Liver (tissue), 3 donors: ENCODE measurements around the gene KIF21A.

Experiments used
- ATF3 ChIP-seq: IDR thresholded peaks from 2 replicates; pipeline ENCODE4 v1.6.1; 2016; ENCODE audit warnings: antibody characterized with exemption
- EGR1 ChIP-seq, 2 donors: IDR thresholded peaks; 2 replicates each; pipeline ENCODE4 v1.6.1; 2016 to 2018; ENCODE audit warnings: antibody characterized with exemption in 2 of 2, low read depth in 2 of 2
- GABPA ChIP-seq, 2 donors: IDR thresholded peaks in 1 of 2; conservative IDR thresholded peaks in 1 of 2; 2 replicates each; pipeline ENCODE4 v1.6.1; 2016; ENCODE audit warnings: antibody characterized with exemption in 2 of 2, mild to moderate bottlenecking in 1 of 2, moderate library complexity in 1 of 2
- NR2F2 ChIP-seq: IDR thresholded peaks from 2 replicates; pipeline ENCODE4 v1.6.1; 2016; ENCODE audit warnings: antibody characterized with exemption
- YY1 ChIP-seq: IDR thresholded peaks from 2 replicates; pipeline ENCODE4 v1.6.1; 2016; ENCODE audit warnings: antibody characterized with exemption, mild to moderate bottlenecking
- TF ChIP-seq, protein P1 (sequence below): fragments of 150-350 bp; IDR thresholded peaks from 2 replicates; pipeline ENCODE4 v1.5.1; 2017; ENCODE audit warnings: improper control_type of control experiment, low read depth, low read length; ENCODE audit not compliant: missing input control
- TF ChIP-seq, protein P2 (sequence below): IDR thresholded peaks from 2 replicates; pipeline ENCODE4 v1.6.1; 2016; ENCODE audit warnings: antibody characterized with exemption, mild to moderate bottlenecking
- donor health status: healthy.
- donor health status: healthy.

GRCh38 chr12:39296496-39296895 is 146.4 kb downstream of the KIF21A start:
- TF ChIP-seq, protein P1, sequence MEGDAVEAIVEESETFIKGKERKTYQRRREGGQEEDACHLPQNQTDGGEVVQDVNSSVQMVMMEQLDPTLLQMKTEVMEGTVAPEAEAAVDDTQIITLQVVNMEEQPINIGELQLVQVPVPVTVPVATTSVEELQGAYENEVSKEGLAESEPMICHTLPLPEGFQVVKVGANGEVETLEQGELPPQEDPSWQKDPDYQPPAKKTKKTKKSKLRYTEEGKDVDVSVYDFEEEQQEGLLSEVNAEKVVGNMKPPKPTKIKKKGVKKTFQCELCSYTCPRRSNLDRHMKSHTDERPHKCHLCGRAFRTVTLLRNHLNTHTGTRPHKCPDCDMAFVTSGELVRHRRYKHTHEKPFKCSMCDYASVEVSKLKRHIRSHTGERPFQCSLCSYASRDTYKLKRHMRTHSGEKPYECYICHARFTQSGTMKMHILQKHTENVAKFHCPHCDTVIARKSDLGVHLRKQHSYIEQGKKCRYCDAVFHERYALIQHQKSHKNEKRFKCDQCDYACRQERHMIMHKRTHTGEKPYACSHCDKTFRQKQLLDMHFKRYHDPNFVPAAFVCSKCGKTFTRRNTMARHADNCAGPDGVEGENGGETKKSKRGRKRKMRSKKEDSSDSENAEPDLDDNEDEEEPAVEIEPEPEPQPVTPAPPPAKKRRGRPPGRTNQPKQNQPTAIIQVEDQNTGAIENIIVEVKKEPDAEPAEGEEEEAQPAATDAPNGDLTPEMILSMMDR = no peak
- TF ChIP-seq GABPA (IDR thresholded peaks at IDR 0.05 in 1 of 2, conservative IDR thresholded peaks at IDR 0.05 in 1 of 2) (no peak), EGR1 (IDR thresholded peaks at IDR 0.05; ENCODE audit: low read depth in 2 of 2) (no peak), ATF3 (no peak), YY1 (no peak), NR2F2 (no peak)
- TF ChIP-seq, protein P2, sequence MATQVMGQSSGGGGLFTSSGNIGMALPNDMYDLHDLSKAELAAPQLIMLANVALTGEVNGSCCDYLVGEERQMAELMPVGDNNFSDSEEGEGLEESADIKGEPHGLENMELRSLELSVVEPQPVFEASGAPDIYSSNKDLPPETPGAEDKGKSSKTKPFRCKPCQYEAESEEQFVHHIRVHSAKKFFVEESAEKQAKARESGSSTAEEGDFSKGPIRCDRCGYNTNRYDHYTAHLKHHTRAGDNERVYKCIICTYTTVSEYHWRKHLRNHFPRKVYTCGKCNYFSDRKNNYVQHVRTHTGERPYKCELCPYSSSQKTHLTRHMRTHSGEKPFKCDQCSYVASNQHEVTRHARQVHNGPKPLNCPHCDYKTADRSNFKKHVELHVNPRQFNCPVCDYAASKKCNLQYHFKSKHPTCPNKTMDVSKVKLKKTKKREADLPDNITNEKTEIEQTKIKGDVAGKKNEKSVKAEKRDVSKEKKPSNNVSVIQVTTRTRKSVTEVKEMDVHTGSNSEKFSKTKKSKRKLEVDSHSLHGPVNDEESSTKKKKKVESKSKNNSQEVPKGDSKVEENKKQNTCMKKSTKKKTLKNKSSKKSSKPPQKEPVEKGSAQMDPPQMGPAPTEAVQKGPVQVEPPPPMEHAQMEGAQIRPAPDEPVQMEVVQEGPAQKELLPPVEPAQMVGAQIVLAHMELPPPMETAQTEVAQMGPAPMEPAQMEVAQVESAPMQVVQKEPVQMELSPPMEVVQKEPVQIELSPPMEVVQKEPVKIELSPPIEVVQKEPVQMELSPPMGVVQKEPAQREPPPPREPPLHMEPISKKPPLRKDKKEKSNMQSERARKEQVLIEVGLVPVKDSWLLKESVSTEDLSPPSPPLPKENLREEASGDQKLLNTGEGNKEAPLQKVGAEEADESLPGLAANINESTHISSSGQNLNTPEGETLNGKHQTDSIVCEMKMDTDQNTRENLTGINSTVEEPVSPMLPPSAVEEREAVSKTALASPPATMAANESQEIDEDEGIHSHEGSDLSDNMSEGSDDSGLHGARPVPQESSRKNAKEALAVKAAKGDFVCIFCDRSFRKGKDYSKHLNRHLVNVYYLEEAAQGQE = no peak
